NCI-H748 (cell line): ENCODE data around the gene PCDHGA1.
A peak's percentile ranks its signal among the peaks of the same experiment; 100 is the strongest.
"Not testable (repeated sequence)": the region's sequence is repeated elsewhere in the genome, so short reads cannot be mapped to it uniquely, and the experiment has no call there.

Experiments used
- DNase-seq: peaks from one replicate; lab custom pipeline; 2025; ENCODE audit not compliant: unreplicated experiment; lab: John Stamatoyannopoulos, UW

Gene PCDHGA1

DNA sequence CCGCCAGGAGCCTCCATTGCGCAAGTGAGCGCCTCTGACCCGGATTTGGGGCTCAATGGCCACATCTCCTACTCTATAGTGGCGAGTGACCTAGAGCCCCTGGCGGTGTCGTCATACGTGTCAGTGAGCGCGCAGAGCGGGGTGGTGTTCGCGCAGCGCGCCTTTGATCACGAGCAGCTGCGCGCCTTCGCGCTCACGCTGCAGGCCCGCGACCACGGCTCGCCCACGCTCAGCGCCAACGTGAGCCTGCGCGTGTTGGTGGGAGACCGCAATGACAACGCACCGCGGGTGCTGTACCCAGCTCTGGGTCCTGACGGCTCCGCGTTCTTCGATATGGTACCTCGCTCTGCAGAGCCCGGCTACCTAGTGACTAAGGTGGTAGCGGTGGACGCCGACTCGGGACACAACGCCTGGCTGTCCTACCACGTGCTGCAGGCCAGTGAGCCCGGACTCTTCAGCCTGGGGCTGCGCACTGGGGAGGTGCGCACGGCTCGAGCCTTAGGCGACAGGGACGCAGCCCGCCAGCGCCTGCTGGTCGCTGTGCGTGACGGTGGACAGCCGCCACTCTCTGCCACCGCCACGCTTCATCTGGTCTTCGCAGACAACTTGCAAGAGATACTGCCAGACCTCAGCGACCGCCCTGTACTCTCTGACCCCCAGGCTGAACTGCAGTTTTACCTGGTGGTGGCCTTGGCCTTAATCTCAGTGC, 79.4 kb downstream of the PCDHGA1 start:
- DNase-seq = no peak

DNA sequence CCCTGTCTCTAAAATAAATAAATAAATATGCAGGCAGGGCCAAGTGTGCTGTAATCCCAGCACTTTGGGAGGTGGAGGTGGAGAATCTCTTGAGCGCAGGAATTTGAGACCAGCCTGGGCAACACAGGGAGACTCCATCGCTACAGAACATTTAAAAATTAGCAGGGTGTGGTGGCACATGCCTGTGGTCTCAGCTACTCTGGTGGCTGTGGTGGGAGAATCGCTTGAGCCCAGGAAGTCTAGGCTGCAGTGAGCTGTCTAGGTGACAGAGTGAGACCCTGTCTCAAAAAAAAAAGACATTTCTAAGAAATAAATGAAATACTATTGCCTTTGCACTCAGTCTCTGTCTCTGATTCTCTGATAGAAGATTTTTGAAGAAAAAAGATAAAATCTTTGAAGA, 81.3 kb downstream of the PCDHGA1 start:
- no peak for DNase-seq

DNA sequence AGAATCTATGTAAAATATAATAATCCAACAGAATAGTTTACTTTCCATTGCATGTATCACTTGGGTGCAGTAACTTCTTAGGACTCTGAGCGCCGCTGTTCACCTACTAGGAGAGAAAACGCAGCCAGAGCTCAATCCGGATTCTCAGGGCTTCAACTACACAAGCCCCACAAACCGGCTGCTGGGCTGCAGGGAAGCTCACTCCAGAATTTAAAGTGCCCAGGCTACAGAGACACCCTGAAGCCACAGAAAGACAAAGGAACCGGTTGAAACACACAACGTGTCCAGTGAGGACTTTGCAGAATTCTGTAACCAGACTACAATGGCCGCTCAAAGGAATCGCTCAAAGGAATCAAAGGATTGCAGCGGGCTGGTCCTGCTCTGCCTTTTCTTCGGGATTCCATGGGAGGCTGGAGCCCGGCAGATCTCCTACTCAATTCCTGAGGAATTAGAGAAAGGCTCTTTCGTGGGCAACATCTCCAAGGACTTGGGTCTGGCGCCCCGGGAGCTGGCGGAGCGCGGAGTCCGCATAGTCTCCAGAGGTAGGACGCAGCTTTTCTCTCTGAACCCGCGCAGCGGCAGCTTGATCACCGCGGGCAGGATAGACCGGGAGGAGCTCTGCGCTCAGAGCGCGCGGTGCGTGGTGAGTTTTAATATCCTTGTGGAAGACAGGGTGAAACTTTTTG, 82.7 kb downstream of the PCDHGA1 start, which contains the start of gene PCDHGA10:
Gene PCDHGA10, plus strand, starts transcription at position 134 of the 686 bp plus-strand sequence. Its CDS starts 189 bp downstream, at position 323.
- DNase-seq = peak; percentile 81

DNA sequence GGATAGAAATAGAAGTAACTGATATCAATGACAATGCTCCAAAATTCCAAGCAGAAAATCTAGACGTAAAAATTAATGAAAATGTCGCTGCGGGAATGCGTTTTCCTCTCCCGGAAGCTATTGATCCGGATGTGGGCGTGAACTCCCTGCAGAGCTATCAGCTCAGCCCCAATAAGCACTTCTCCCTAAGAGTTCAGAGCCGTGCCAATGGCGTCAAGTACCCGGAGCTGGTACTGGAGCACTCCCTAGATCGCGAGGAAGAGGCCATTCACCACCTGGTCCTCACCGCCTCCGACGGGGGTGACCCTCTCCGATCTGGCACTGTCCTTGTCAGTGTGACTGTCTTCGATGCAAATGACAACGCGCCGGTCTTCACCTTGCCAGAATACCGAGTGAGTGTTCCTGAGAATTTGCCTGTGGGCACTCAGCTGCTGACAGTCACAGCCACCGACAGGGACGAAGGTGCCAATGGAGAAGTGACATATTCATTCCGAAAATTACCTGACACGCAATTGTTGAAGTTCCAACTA, 83.3 kb downstream of the PCDHGA1 start:
- peak; percentile 50 for DNase-seq

DNA sequence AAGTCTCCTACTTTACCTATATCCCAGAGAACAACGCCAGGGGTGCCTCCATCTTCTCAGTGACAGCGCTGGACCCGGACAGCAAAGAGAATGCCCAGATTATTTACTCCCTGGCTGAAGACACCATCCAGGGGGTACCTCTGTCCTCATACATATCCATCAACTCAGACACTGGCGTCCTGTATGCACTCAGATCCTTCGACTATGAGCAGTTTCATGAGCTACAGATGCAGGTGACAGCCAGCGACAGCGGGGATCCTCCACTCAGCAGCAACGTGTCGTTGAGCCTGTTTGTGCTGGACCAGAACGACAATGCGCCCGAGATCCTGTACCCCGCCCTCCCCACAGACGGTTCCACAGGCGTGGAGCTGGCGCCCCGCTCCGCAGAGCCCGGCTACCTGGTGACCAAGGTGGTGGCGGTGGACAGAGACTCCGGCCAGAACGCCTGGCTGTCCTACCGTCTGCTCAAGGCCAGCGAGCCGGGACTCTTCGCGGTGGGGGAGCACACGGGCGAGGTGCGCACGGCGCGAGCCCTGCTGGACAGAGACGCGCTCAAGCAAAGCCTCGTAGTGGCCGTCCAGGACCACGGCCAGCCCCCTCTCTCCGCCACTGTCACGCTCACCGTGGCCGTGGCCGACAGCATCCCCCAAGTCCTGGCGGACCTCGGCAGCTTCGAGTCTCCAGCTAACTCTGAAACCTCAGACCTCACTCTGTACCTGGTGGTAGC, 84.4 kb downstream of the PCDHGA1 start:
- DNase-seq = not testable (repeated sequence)

DNA sequence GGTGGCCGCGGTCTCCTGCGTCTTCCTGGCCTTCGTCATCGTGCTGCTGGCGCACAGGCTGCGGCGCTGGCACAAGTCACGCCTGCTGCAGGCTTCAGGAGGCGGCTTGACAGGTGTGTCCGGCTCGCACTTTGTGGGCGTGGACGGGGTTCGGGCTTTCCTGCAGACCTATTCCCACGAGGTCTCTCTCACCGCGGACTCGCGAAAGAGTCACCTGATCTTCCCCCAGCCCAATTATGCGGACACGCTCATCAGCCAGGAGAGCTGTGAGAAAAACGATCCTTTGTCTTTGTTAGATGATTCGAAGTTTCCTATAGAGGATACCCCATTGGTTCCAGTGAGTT, 84.9 kb downstream of the PCDHGA1 start:
- not testable (repeated sequence) for DNase-seq

DNA sequence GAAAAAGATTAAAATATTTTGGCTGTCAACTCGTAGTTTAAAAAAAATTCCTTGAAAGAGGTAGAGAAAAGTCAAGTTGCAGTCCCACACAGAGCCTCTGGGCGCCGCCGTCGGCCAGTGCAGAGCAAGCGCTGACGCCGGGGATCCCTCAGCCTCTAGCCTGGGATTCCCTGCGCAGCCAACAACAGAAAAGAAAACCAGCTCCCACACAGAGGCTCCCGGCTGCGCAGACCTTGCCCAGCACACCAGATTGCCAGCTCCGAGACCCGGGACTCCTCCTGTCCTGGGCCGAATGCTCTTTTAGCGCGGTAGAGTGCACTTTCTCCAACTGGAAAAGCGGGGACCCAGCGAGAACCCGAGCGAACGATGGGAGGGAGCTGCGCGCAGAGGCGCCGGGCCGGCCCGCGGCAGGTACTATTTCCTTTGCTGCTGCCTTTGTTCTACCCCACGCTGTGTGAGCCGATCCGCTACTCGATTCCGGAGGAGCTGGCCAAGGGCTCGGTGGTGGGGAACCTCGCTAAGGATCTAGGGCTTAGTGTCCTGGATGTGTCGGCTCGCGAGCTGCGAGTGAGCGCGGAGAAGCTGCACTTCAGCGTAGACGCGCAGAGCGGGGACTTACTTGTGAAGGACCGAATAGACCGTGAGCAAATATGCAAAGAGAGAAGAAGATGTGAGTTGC, 87.3 kb downstream of the PCDHGA1 start, which contains the start of gene PCDHGB7:
Gene PCDHGB7, plus strand, starts transcription at position 184 of the 679 bp plus-strand sequence. Its CDS starts 183 bp downstream, at position 367.
- DNase-seq = not testable (repeated sequence)

DNA sequence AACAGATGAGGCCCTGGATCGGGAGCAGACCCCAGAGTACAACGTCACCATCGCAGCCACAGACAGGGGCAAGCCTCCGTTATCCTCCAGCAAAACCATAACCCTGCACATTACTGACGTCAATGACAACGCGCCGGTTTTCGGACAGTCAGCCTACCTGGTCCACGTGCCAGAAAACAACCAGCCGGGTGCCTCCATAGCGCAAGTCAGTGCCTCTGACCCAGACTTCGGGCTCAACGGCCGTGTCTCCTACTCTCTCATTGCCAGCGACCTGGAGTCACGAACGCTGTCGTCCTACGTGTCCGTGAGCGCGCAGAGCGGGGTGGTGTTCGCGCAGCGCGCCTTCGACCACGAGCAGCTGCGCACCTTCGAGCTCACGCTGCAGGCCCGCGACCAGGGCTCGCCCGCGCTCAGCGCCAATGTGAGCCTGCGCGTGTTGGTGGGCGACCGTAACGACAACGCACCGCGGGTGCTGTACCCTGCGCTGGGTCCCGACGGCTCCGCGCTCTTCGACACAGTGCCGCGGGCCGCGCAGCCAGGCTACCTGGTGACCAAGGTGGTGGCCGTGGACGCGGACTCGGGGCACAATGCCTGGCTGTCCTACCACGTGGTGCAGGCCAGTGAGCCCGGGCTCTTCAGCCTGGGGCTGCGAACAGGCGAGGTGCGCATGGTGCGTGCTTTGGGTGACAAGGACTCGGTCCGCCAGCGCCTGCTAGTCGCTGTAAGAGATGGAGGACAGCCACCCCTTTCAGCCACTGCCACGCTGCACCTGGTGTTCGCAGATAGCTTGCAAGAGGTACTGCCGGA, 89.0 kb downstream of the PCDHGA1 start:
- no peak for DNase-seq

DNA sequence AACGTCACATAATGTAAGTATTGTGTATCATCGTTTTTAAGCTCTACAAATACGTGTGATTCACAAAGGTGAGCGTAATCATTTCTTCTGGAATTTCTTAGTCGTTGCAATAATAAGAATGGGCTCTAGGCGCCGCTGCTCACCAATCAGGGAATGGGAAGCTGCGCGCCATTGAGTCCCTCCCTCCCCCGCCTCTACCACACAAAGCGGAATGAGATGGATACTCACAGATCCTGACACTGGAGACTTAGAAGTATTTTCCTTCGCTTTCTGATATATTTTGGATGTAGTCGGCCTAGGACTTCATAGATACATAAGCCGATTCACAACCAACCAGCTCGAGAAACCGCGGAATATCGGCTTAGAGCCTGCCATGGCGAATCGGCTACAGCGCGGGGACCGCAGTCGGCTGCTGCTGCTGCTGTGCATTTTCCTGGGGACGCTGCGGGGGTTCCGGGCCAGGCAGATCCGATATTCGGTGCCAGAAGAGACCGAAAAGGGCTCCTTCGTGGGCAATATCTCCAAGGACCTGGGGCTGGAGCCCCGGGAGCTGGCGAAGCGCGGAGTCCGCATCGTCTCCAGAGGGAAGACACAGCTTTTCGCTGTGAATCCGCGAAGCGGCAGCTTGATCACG, 90.7 kb downstream of the PCDHGA1 start, which contains the start of gene PCDHGA11:
Gene PCDHGA11, plus strand, starts transcription at position 197 of the 634 bp plus-strand sequence. Its CDS starts 177 bp downstream, at position 374.
- no peak for DNase-seq

DNA sequence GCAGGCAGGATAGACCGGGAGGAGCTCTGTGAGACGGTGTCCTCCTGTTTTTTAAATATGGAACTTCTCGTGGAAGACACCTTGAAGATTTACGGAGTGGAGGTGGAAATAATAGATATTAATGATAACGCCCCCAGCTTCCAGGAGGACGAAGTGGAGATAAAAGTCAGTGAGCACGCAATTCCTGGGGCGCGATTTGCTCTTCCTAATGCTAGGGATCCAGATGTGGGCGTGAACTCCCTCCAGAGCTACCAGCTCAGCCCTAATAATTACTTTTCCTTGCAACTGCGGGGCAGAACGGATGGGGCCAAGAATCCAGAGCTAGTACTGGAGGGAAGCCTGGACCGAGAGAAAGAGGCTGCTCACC, 91.2 kb downstream of the PCDHGA1 start:
- DNase-seq = no peak

DNA sequence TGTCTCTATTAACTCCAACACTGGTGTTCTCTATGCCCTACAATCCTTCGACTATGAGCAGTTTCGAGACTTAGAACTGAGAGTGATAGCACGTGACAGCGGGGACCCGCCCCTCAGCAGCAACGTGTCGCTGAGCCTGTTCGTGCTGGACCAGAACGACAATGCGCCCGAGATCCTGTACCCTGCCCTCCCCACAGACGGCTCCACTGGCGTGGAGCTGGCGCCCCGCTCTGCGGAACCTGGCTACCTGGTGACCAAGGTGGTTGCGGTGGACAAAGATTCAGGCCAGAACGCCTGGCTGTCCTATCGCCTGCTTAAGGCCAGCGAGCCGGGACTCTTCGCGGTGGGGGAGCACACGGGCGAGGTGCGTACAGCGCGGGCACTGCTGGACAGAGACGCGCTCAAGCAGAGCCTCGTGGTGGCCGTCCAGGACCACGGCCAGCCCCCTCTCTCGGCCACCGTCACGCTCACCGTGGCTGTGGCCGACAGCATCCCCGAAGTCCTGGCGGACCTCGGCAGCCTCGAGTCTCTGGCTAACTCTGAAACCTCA, 92.5 kb downstream of the PCDHGA1 start:
- no peak for DNase-seq

DNA sequence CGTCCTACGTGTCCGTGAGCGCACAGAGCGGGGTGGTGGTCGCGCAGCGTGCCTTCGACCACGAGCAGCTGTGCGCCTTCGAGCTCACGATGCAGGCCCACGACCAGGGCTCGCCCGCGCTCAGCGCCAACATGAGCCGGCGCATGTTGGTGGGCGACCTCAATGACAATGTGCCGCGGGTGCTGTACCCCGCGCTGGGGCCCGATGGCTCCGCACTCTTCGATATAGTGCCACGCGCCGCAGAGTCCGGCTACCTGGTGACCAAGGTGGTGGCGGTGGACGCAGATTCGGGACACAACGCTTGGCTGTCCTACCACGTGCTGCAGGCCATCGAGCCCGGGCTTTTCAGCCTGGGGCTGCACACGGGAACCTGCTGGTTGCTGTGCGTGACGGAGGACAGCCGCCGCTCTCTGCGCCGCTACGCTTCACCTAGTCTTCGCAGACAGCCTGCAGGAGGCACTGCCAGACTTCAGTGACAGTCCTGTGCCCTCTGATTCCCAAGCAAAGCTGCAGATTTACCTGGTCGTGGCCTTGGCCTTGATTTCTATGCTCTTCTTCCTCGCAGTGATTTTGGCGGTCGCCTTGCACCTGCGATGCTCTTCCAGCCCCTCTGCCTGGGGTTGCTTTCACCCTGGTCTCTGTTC, 97.6 kb downstream of the PCDHGA1 start:
- DNase-seq = no peak

DNA sequence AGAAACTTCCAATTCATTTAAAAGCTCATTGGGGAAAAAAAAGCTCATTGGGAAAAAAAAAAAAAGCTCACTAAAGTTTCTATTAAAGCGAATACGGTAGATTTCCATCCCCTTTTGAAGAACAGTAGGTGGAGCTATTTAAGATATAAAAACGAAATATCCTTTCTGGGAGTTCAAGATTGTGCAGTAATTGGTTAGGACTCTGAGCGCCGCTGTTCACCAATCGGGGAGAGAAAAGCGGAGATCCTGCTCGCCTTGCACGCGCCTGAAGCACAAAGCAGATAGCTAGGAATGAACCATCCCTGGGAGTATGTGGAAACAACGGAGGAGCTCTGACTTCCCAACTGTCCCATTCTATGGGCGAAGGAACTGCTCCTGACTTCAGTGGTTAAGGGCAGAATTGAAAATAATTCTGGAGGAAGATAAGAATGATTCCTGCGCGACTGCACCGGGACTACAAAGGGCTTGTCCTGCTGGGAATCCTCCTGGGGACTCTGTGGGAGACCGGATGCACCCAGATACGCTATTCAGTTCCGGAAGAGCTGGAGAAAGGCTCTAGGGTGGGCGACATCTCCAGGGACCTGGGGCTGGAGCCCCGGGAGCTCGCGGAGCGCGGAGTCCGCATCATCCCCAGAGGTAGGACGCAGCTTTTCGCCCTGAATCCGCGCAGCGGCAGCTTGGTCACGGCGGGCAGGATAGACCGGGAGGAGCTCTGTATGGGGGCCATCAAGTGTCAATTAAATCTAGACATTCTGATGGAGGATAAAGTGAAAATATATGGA, 100.2 kb downstream of the PCDHGA1 start, which contains the start of gene PCDHGA12:
Gene PCDHGA12, plus strand, starts transcription at position 176 of the 782 bp plus-strand sequence. Its CDS starts 253 bp downstream, at position 429.
- no peak for DNase-seq

DNA sequence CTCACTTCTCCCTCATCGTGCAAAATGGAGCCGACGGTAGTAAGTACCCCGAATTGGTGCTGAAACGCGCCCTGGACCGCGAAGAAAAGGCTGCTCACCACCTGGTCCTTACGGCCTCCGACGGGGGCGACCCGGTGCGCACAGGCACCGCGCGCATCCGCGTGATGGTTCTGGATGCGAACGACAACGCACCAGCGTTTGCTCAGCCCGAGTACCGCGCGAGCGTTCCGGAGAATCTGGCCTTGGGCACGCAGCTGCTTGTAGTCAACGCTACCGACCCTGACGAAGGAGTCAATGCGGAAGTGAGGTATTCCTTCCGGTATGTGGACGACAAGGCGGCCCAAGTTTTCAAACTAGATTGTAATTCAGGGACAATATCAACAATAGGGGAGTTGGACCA, 101.0 kb downstream of the PCDHGA1 start:
- DNase-seq = no peak

DNA sequence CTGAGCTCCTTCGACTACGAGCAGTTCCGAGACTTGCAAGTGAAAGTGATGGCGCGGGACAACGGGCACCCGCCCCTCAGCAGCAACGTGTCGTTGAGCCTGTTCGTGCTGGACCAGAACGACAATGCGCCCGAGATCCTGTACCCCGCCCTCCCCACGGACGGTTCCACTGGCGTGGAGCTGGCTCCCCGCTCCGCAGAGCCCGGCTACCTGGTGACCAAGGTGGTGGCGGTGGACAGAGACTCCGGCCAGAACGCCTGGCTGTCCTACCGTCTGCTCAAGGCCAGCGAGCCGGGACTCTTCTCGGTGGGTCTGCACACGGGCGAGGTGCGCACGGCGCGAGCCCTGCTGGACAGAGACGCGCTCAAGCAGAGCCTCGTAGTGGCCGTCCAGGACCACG, 102.0 kb downstream of the PCDHGA1 start:
- DNase-seq = not testable (repeated sequence)

DNA sequence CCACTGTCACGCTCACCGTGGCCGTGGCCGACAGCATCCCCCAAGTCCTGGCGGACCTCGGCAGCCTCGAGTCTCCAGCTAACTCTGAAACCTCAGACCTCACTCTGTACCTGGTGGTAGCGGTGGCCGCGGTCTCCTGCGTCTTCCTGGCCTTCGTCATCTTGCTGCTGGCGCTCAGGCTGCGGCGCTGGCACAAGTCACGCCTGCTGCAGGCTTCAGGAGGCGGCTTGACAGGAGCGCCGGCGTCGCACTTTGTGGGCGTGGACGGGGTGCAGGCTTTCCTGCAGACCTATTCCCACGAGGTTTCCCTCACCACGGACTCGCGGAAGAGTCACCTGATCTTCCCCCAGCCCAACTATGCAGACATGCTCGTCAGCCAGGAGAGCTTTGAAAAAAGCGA, 102.4 kb downstream of the PCDHGA1 start:
- DNase-seq = not testable (repeated sequence)

DNA sequence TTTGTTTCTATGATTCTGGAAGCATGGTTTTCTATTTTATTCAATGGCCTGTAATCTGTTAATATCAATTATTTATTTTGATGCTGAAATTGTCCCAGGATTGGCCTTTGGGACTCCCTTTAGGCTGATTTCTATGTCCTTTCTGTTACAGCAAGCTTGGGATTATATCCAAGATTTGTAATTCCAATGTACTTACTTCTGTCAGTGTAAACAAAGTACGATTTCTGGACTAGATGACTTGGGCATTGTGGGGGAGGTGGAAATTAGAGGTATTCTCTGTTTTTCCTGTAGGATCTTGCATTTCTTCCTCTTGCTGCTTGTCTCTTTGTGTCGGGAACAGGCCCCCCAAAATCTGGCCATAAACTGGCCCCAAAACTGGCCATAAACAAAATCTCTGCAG, 103.7 kb downstream of the PCDHGA1 start:
- no peak for DNase-seq

DNA sequence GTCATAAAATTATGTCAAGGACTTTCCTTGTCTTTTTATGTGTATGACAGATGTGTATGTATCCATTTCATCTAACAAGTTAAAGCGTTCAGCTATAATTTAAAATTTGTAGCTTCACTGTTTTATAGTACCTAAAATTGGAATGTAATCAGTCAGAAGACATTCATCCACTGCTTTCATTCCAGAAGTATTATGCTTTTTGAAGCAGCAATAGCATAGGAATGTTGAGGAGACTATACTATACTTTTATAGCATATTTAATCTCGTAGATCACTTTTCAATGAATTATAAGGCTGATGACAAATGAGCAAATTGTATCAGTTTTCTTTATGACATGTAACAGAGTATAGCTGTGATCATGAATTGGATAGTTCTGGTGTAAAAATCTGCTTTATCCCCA, 106.9 kb downstream of the PCDHGA1 start:
- no peak for DNase-seq
